Ishikawa (cell line): ENCODE results near the gene PKP4.

Experiments used
- CEBPB ChIP-seq: IDR thresholded peaks from 2 replicates; pipeline ENCODE4 v1.6.1; 2012
- CREB1 ChIP-seq: IDR thresholded peaks from 2 replicates; pipeline ENCODE4 v1.6.1; 2012; ENCODE audit warnings: low read depth
- EGR1 ChIP-seq: IDR thresholded peaks from 2 replicates; pipeline ENCODE4 v1.6.1; 2012
- EP300 ChIP-seq: IDR thresholded peaks from 2 replicates; pipeline ENCODE4 v1.6.1; 2012; ENCODE audit warnings: borderline replicate concordance
- FOXM1 ChIP-seq: IDR thresholded peaks from 2 replicates; pipeline ENCODE4 v1.6.1; 2012; ENCODE audit warnings: low read depth, borderline replicate concordance
- NFIC ChIP-seq: IDR thresholded peaks from 2 replicates; pipeline ENCODE4 v1.6.1; 2012
- RAD21 ChIP-seq: IDR thresholded peaks from 2 replicates; pipeline ENCODE4 v1.6.1; 2012; ENCODE audit warnings: low read depth
- TAF1 ChIP-seq: IDR thresholded peaks from 2 replicates; pipeline ENCODE4 v1.6.1; 2012; ENCODE audit warnings: low read depth, mild to moderate bottlenecking
- TCF12 ChIP-seq: IDR thresholded peaks from 2 replicates; pipeline ENCODE4 v1.6.1; 2012; ENCODE audit warnings: low read depth
- TEAD4 ChIP-seq: IDR thresholded peaks from 2 replicates; pipeline ENCODE4 v1.6.1; 2012
- YY1 ChIP-seq: IDR thresholded peaks from 2 replicates; pipeline ENCODE4 v1.6.1; 2012; ENCODE audit warnings: low read depth
- TF ChIP-seq, protein P1 (sequence below): IDR thresholded peaks from 2 replicates; pipeline ENCODE4 v1.6.1; 2012; ENCODE audit warnings: low read depth, mild to moderate bottlenecking
- TF ChIP-seq, protein P2 (sequence below): IDR thresholded peaks from 2 replicates; pipeline ENCODE4 v1.6.1; 2012

PKP4 gene, protein sequence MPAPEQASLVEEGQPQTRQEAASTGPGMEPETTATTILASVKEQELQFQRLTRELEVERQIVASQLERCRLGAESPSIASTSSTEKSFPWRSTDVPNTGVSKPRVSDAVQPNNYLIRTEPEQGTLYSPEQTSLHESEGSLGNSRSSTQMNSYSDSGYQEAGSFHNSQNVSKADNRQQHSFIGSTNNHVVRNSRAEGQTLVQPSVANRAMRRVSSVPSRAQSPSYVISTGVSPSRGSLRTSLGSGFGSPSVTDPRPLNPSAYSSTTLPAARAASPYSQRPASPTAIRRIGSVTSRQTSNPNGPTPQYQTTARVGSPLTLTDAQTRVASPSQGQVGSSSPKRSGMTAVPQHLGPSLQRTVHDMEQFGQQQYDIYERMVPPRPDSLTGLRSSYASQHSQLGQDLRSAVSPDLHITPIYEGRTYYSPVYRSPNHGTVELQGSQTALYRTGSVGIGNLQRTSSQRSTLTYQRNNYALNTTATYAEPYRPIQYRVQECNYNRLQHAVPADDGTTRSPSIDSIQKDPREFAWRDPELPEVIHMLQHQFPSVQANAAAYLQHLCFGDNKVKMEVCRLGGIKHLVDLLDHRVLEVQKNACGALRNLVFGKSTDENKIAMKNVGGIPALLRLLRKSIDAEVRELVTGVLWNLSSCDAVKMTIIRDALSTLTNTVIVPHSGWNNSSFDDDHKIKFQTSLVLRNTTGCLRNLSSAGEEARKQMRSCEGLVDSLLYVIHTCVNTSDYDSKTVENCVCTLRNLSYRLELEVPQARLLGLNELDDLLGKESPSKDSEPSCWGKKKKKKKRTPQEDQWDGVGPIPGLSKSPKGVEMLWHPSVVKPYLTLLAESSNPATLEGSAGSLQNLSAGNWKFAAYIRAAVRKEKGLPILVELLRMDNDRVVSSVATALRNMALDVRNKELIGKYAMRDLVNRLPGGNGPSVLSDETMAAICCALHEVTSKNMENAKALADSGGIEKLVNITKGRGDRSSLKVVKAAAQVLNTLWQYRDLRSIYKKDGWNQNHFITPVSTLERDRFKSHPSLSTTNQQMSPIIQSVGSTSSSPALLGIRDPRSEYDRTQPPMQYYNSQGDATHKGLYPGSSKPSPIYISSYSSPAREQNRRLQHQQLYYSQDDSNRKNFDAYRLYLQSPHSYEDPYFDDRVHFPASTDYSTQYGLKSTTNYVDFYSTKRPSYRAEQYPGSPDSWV

DNA sequence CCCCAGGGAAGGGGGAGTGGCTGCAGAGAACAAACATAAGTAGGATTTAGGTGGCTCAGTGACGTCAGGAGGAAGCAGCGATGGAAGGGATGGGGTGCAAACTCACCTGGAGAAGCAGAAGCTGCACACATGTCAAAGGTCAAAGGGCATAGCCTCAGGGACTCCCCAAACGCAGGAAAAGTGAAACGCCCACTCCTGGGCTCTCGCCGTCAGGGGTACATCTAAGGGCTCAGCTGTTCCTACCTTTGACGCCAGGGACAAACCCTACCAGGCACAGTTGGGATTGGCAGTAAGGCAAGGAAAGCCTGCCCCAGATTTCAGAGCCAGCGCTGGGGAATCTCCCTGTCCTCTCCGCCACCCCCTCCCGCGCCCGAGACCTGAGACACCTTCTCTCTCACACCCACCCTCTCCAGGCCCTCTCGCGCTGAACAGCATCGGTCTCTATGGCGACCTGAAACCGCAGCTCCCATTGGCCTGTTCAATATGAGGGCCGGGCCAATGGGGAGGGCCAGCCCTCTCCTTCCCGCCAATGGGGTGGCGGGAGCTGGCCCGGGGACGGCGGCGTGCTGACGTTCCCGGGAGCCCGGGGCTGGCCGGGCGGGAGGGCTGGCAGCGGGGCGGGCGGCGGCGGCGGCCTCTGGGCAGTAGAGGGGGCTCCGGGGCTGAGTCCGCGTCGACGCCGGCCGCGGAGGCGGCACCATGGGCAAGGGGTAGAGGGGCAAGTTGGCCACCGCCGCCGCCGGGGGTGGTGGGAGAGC lies at the start of gene PKP4, which contains the start of gene CCDC148:
Gene PKP4 (plus strand): TSS at position 644 of the 758 bp plus-strand sequence. CDS start 76,233 bp downstream, outside the sequence.
Gene CCDC148 (minus strand): TSS at position 445 of the 758 bp plus-strand sequence. CDS start 314 bp downstream, at position 131.
- TF ChIP-seq CEBPB (no peak), CREB1 (no peak), NFIC (no peak), RAD21 (no peak), TCF12 (no peak), YY1 (no peak), EGR1 (no peak)
- TF ChIP-seq, protein P1, sequence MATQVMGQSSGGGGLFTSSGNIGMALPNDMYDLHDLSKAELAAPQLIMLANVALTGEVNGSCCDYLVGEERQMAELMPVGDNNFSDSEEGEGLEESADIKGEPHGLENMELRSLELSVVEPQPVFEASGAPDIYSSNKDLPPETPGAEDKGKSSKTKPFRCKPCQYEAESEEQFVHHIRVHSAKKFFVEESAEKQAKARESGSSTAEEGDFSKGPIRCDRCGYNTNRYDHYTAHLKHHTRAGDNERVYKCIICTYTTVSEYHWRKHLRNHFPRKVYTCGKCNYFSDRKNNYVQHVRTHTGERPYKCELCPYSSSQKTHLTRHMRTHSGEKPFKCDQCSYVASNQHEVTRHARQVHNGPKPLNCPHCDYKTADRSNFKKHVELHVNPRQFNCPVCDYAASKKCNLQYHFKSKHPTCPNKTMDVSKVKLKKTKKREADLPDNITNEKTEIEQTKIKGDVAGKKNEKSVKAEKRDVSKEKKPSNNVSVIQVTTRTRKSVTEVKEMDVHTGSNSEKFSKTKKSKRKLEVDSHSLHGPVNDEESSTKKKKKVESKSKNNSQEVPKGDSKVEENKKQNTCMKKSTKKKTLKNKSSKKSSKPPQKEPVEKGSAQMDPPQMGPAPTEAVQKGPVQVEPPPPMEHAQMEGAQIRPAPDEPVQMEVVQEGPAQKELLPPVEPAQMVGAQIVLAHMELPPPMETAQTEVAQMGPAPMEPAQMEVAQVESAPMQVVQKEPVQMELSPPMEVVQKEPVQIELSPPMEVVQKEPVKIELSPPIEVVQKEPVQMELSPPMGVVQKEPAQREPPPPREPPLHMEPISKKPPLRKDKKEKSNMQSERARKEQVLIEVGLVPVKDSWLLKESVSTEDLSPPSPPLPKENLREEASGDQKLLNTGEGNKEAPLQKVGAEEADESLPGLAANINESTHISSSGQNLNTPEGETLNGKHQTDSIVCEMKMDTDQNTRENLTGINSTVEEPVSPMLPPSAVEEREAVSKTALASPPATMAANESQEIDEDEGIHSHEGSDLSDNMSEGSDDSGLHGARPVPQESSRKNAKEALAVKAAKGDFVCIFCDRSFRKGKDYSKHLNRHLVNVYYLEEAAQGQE: no peak

DNA sequence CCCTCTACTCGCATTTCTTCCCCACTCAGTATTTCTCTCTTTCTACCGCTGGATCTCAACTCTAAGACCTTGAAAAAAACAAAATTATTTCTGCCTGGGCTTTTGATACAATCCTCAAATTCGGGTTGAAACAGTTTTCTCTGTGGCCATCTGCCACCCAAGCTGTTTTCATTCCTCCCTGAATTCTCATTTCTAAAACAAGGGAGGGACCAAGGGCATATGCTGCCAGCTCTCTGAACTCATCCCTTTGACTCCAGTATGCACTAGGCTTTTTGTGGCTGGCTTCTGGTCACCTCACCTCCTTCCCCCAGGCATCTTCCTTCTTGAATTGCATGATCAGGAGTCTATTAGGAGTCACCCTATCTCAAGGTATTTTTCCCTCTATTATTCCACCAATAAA lies 49.7 kb upstream of the PKP4 start:
- TF ChIP-seq TCF12 (no peak), TAF1 (no peak), EP300 (no peak)

DNA sequence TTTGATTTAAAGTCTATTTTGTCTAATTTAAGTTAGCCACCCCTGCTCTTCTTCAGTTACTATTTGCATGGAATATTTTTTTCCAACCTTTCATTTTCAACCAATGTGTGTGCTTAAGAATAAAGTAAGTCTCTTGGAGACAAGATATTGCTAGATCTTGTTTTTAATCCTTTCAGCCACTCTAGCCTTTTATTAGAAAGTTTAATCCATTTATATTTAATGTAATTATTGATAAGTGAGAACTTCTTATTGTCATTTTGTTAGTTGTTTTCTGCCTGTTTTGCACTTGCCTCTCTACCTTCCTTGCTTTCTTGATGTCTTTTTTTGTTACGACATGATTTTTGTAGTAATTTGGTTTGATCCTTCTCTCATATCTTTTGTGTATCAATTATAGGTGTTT lies 46.6 kb upstream of the PKP4 start:
- TF ChIP-seq FOXM1 (no peak), NFIC (no peak), TEAD4 (no peak), TCF12 (no peak), EP300 (no peak)
- TF ChIP-seq, protein P2, sequence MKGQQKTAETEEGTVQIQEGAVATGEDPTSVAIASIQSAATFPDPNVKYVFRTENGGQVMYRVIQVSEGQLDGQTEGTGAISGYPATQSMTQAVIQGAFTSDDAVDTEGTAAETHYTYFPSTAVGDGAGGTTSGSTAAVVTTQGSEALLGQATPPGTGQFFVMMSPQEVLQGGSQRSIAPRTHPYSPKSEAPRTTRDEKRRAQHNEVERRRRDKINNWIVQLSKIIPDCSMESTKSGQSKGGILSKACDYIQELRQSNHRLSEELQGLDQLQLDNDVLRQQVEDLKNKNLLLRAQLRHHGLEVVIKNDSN: no peak
- TF ChIP-seq, protein P1: no peak

DNA sequence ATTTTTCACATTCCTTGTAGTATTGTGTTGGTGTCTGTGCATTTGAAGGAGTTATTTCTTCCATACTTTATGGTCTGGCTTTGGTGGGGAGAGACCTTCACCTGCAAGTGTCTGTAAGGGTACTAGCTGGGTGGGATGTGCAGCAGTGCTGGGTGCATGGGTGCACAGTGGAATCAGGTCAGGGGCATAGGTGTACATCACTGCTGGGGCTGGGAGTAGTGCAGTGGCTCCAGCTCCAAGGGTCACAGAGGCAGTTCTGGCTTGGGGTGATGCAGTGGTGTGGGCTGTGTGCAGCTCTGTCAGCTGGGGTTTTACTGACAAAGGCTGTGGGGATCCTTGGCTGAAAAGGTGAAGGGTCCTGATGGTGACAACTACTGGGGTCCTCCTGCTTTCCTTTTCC lies 45.0 kb upstream of the PKP4 start:
- TF ChIP-seq, protein P2: no peak
- TF ChIP-seq TCF12 (no peak), YY1 (no peak), NFIC (no peak), CEBPB (no peak), FOXM1 (no peak)
- TF ChIP-seq, protein P1: no peak
